Astrocyte (in vitro differentiated cells and primary cell): ENCODE data around the gene ABHD3. TPM values are rescaled to one million over a fixed set of nuclear protein-coding genes. Genes with fewer than 3 reads are reported as not detected.
"Not testable (repeated sequence)": the region's sequence is repeated elsewhere in the genome, so short reads cannot be mapped to it uniquely, and the experiment has no call there.

ENCODE experiments used
- DNase-seq: peaks from one replicate; pipeline ENCODE4 v3.0.0-alpha.2; 2010; ENCODE audit warnings: low read depth
- FAIRE-seq: peaks from 2 replicates; lab custom pipeline; 2011; peaks lifted over from hg19 to GRCh38; lab: Jason Lieb, UNC
- H2AFZ ChIP-seq: 2 replicates; pipeline ENCODE4 v1.6.0; 2012; ENCODE audit warnings: low read depth, low read length, inconsistent platforms
- H3K27ac ChIP-seq: 2 replicates; pipeline ENCODE4 v1.5.1; 2011; ENCODE audit warnings: low read depth, low read length, inconsistent platforms
- H3K27me3 ChIP-seq: 2 replicates; pipeline ENCODE4 v1.6.0; 2011; ENCODE audit warnings: low read length, inconsistent platforms; ENCODE audit not compliant: insufficient read depth
- H3K36me3 ChIP-seq: 2 replicates; pipeline ENCODE4 v1.5.1; 2011; ENCODE audit warnings: low read length, inconsistent platforms; ENCODE audit not compliant: insufficient read depth
- H3K4me1 ChIP-seq: 2 replicates; pipeline ENCODE4 v1.5.1; 2011; ENCODE audit warnings: low read length, inconsistent platforms; ENCODE audit not compliant: insufficient read depth
- H3K4me2 ChIP-seq: 2 replicates; pipeline ENCODE4 v1.6.0; 2012; ENCODE audit warnings: low read length, inconsistent platforms
- H3K4me3 ChIP-seq: 2 replicates; pipeline ENCODE4 v1.5.1; 2011; ENCODE audit warnings: low read depth, mild to moderate bottlenecking, low read length, inconsistent platforms; ENCODE audit not compliant: insufficient read depth
- H3K79me2 ChIP-seq: 2 replicates; pipeline ENCODE4 v1.6.0; 2012; ENCODE audit warnings: mild to moderate bottlenecking, low read length, inconsistent platforms; ENCODE audit not compliant: insufficient read depth
- H3K9ac ChIP-seq: 2 replicates; pipeline ENCODE4 v1.6.0; 2012; ENCODE audit warnings: mild to moderate bottlenecking, low read length, inconsistent platforms
- H3K9me3 ChIP-seq: 2 replicates; pipeline ENCODE4 v1.5.1; 2012; ENCODE audit warnings: low read depth, mild to moderate bottlenecking, low read length, inconsistent platforms; ENCODE audit not compliant: insufficient read depth
- H4K20me1 ChIP-seq: 2 replicates; pipeline ENCODE4 v1.6.0; 2012; ENCODE audit warnings: low read length, inconsistent platforms; ENCODE audit not compliant: insufficient read depth
- H3K27ac Mint-ChIP-seq: one replicate; pipeline ENCODE4 v1.8.0; 2021; ENCODE audit warnings: mild to moderate bottlenecking, mixed read lengths; ENCODE audit not compliant: unreplicated experiment
- H3K27me3 Mint-ChIP-seq: one replicate; pipeline ENCODE4 v1.8.0; 2021; ENCODE audit warnings: low read depth, mixed read lengths; ENCODE audit not compliant: unreplicated experiment
- H3K36me3 Mint-ChIP-seq: one replicate; pipeline ENCODE4 v1.8.0; 2021; ENCODE audit warnings: low read depth, mixed read lengths; ENCODE audit not compliant: unreplicated experiment
- H3K4me1 Mint-ChIP-seq: one replicate; pipeline ENCODE4 v1.8.0; 2021; ENCODE audit warnings: low read depth, mixed read lengths; ENCODE audit not compliant: unreplicated experiment
- H3K4me3 Mint-ChIP-seq: one replicate; pipeline ENCODE4 v1.8.0; 2021; ENCODE audit warnings: mild to moderate bottlenecking, moderate library complexity, mixed read lengths; ENCODE audit not compliant: unreplicated experiment
- H3K9me3 Mint-ChIP-seq: one replicate; pipeline ENCODE4 v1.8.0; 2021; ENCODE audit warnings: mild to moderate bottlenecking, mixed read lengths; ENCODE audit not compliant: unreplicated experiment
- CTCF ChIP-seq: IDR thresholded peaks from 2 replicates; pipeline ENCODE4 v1.5.1; 2011; ENCODE audit warnings: low read depth, mild to moderate bottlenecking, inconsistent platforms, low read length, moderate library complexity; ENCODE audit not compliant: insufficient read depth
- EZH2 ChIP-seq: IDR thresholded peaks from 2 replicates; pipeline ENCODE4 v1.6.1; 2012; ENCODE audit warnings: mild to moderate bottlenecking, low read length, inconsistent platforms; ENCODE audit not compliant: insufficient read depth
- total RNA-seq: library from RNA; stranded (reverse); gene quantifications from 2 replicates; pipeline ENCODE4 v1.2.1, GENCODE V29; 2021

ABHD3 gene
- total RNA-seq, 1 donor from 2014 or later: 5.1 TPM

DNA sequence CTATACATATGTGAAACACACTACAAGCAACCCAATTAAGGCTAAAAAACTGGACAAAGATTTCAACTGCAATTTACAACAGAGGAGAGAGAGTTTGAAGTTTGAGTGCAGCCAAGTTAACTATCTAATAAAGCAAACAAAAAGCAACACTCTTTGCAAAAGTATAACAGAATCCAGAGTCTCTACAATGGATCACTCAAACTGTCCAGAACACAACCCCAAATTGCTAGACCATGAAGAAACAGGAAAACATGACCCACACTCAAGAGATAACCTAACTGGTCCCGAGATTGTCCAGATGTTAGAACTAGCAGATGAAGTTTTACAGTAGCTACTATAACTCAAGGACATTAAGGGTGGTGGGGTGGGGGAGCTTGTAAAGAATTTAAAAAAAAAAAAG lies 14.8 kb downstream of the ABHD3 start:
- Mint-ChIP-seq H3K4me3 (no peak overlapping the region), H3K36me3 (peaks cover 9% of the 10 kb centered on the region), H3K27ac (no peak overlapping the region), H3K27me3 (no peaks in the 10 kb centered on the region), H3K4me1 (peaks cover 3% of the 10 kb centered on the region), H3K9me3 (peaks cover 12% of the 10 kb centered on the region)
- Histone ChIP-seq H3K4me1 (no peaks in the 10 kb centered on the region), H4K20me1 (no peaks in the 10 kb centered on the region), H3K4me3 (no peak overlapping the region), H2AFZ (no peak overlapping the region), H3K79me2 (no peaks in the 10 kb centered on the region), H3K9me3 (no peaks in the 10 kb centered on the region), H3K4me2 (no peak overlapping the region), H3K27me3 (no peaks in the 10 kb centered on the region), H3K9ac (no peak overlapping the region), H3K27ac (no peak overlapping the region), H3K36me3 (no peaks in the 10 kb centered on the region)
- TF ChIP-seq CTCF (no peak), EZH2 (no peak)
- DNase-seq: no peak
- no peak for FAIRE-seq

GRCh38 chr18:21686282-21687105 lies 18.1 kb downstream of the ABHD3 start:
- Histone ChIP-seq H3K4me3 (no peak overlapping the region), H3K4me2 (no peak overlapping the region), H4K20me1 (no peaks in the 10 kb centered on the region), H3K9ac (no peak overlapping the region), H2AFZ (no peak overlapping the region), H3K27me3 (no peaks in the 10 kb centered on the region), H3K36me3 (no peaks in the 10 kb centered on the region), H3K4me1 (no peaks in the 10 kb centered on the region), H3K79me2 (no peaks in the 10 kb centered on the region), H3K27ac (no peak overlapping the region), H3K9me3 (no peaks in the 10 kb centered on the region)
- TF ChIP-seq EZH2 (no peak), CTCF (no peak)
- no peak overlapping the region for H3K4me3 Mint-ChIP-seq
- no peak overlapping the region for H3K27ac Mint-ChIP-seq
- DNase-seq: no peak
- H3K9me3 Mint-ChIP-seq: peaks cover 10% of the 10 kb centered on the region
- no peak for FAIRE-seq
- no peaks in the 10 kb centered on the region for H3K27me3 Mint-ChIP-seq
- peaks cover 9% of the 10 kb centered on the region for H3K36me3 Mint-ChIP-seq
- H3K4me1 Mint-ChIP-seq: peaks cover 5% of the 10 kb centered on the region

DNA sequence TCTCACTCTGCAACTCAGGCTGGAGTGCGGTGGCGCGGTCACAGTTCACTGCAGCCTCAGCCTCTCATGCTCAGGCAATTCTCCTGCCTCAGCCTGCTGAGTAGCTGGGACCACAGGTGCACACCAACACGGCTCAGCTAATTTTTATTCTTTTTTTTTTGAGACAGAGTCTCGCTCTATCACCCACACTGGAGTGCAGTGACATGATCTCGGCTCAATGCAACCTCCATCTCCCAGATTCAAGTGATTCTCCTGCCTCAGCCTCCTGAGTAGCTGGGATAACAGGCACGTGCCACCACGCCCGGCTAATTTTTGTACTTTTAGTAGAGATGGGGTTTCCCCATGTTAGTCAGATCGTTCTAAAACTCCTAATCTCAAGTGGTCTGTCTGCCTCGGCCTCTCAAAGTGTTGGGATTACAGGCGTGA lies 19.0 kb downstream of the ABHD3 start:
- H3K4me3 Mint-ChIP-seq, H3K27ac ChIP-seq, H3K27me3 ChIP-seq, H3K9me3 ChIP-seq, H3K79me2 ChIP-seq, H3K27ac Mint-ChIP-seq, H3K4me2 ChIP-seq, H2AFZ ChIP-seq, H4K20me1 ChIP-seq, H3K4me1 ChIP-seq, H3K36me3 ChIP-seq, H3K9ac ChIP-seq, H3K4me3 ChIP-seq, H3K27me3 Mint-ChIP-seq, DNase-seq, H3K4me1 Mint-ChIP-seq, H3K9me3 Mint-ChIP-seq, FAIRE-seq, H3K36me3 Mint-ChIP-seq: not testable (repeated sequence)
